HEK293 (cell line): Measurements from ENCODE around the gene SDC3.

Experiments
- CTCF ChIA-PET: fragments of 350-600 bp; formaldehyde crosslinking; extraction: SDS; loops from one replicate; lab custom pipeline; 2021; ENCODE audit warnings: antibody characterized with exemption; lab: Yijun Ruan, JAX
- POLR2A ChIA-PET: fragments of 300-600 bp; formaldehyde crosslinking; extraction: SDS; loops from one replicate; lab custom pipeline; 2020; ENCODE audit warnings: antibody characterized with exemption, inconsistent platforms; lab: Yijun Ruan, JAX
- H3K27ac ChIP-seq: fragments of 200-500 bp; sonication (Bioruptor generic); 2 replicates; pipeline ENCODE4 v1.5.1; 2014; ENCODE audit warnings: low read depth, low read length, control low read depth, inconsistent platforms; ENCODE audit errors: extremely low read depth
- H3K36me3 ChIP-seq, 2 experiments: fragments of 200-500 bp in 1 of 2; sonication (Bioruptor generic) in 1 of 2; 1 replicate in 1 of 2; 2 replicates in 1 of 2; pipeline ENCODE4 v1.5.1; 2014 to 2017; ENCODE audit warnings: inconsistent platforms in 2 of 2, low read length in 2 of 2; ENCODE audit not compliant: control insufficient read depth in 2 of 2, insufficient read depth in 1 of 2
- H3K4me1 ChIP-seq: fragments of 200-500 bp; sonication (Bioruptor generic); 2 replicates; pipeline ENCODE4 v1.5.1; 2014; ENCODE audit warnings: mild to moderate bottlenecking, low read length, inconsistent platforms; ENCODE audit not compliant: control insufficient read depth, insufficient read depth
- H3K4me3 ChIP-seq: 2 replicates; pipeline ENCODE4 v1.5.1; 2011; ENCODE audit warnings: low read depth, mild to moderate bottlenecking, control low read depth, low read length, moderate library complexity
- H3K9me3 ChIP-seq: fragments of 200-500 bp; sonication (Bioruptor generic); 2 replicates; pipeline ENCODE4 v1.5.1; 2014; ENCODE audit warnings: low read depth, low read length, inconsistent platforms; ENCODE audit not compliant: control insufficient read depth, insufficient read depth
- AEBP2 ChIP-seq: fragments of 450-650 bp; formaldehyde crosslinking; IDR thresholded peaks from 2 replicates; pipeline ENCODE4 v1.5.1; 2016; ENCODE audit warnings: missing biosample characterization, missing genetic modification characterization, borderline replicate concordance
- BCL11B ChIP-seq: fragments of 450-650 bp; formaldehyde crosslinking; IDR thresholded peaks from 2 replicates; pipeline ENCODE4 v1.5.1; 2016; ENCODE audit warnings: low read depth, missing biosample characterization, missing genetic modification characterization
- EGR2 ChIP-seq: fragments of 450-650 bp; formaldehyde crosslinking; IDR thresholded peaks from 2 replicates; pipeline ENCODE4 v1.5.1; 2016; ENCODE audit warnings: low read depth, missing biosample characterization, missing genetic modification characterization
- HIC1 ChIP-seq: fragments of 450-650 bp; formaldehyde crosslinking; IDR thresholded peaks from 2 replicates; pipeline ENCODE4 v1.5.1; 2016; ENCODE audit warnings: missing biosample characterization, missing genetic modification characterization
- PBX3 ChIP-seq: sonication (generic); formaldehyde crosslinking; IDR thresholded peaks from 2 replicates; pipeline ENCODE4 v1.8.1; 2022; ENCODE audit warnings: mild to moderate bottlenecking, moderate library complexity, missing genetic modification reagents
- SP3 ChIP-seq: fragments of 450-650 bp; formaldehyde crosslinking; IDR thresholded peaks from 2 replicates; pipeline ENCODE4 v1.5.1; 2016; ENCODE audit warnings: missing biosample characterization, missing genetic modification characterization
- ZBTB1 ChIP-seq: fragments of 450-650 bp; formaldehyde crosslinking; IDR thresholded peaks from 2 replicates; pipeline ENCODE4 v1.5.1; 2016; ENCODE audit warnings: missing biosample characterization, missing genetic modification characterization
- ZBTB10 ChIP-seq: fragments of 450-650 bp; formaldehyde crosslinking; IDR thresholded peaks from 2 replicates; pipeline ENCODE4 v1.5.1; 2016; ENCODE audit warnings: missing biosample characterization, missing genetic modification characterization
- ZBTB48 ChIP-seq: fragments of 450-650 bp; formaldehyde crosslinking; IDR thresholded peaks from 2 replicates; pipeline ENCODE4 v1.5.1; 2016; ENCODE audit warnings: missing biosample characterization, missing genetic modification characterization
- ZBTB6 ChIP-seq: fragments of 450-650 bp; formaldehyde crosslinking; IDR thresholded peaks from 2 replicates; pipeline ENCODE4 v1.5.1; 2017; ENCODE audit warnings: missing biosample characterization, missing genetic modification characterization
- ZNF10 ChIP-seq: fragments of 450-650 bp; formaldehyde crosslinking; IDR thresholded peaks from 2 replicates; pipeline ENCODE4 v1.5.1; 2017; ENCODE audit warnings: missing biosample characterization, missing genetic modification characterization
- ZNF112 ChIP-seq: fragments of 450-650 bp; formaldehyde crosslinking; IDR thresholded peaks from 2 replicates; pipeline ENCODE4 v1.5.0; 2017; ENCODE audit warnings: missing biosample characterization, missing genetic modification characterization
- ZNF140 ChIP-seq: fragments of 450-650 bp; formaldehyde crosslinking; IDR thresholded peaks from 2 replicates; pipeline ENCODE4 v1.5.1; 2016; ENCODE audit warnings: missing biosample characterization, missing genetic modification characterization
- ZNF223 ChIP-seq: fragments of 450-650 bp; formaldehyde crosslinking; IDR thresholded peaks from 2 replicates; pipeline ENCODE4 v1.5.1; 2016; ENCODE audit warnings: missing biosample characterization, missing genetic modification characterization
- ZNF23 ChIP-seq: fragments of 450-650 bp; formaldehyde crosslinking; IDR thresholded peaks from 2 replicates; pipeline ENCODE4 v1.5.1; 2016; ENCODE audit warnings: missing biosample characterization, missing genetic modification characterization, borderline replicate concordance
- ZNF354C ChIP-seq: fragments of 450-650 bp; formaldehyde crosslinking; IDR thresholded peaks from 2 replicates; pipeline ENCODE4 v1.5.1; 2016; ENCODE audit warnings: missing biosample characterization, missing genetic modification characterization, low read depth, borderline replicate concordance
- ZNF362 ChIP-seq: fragments of 450-650 bp; formaldehyde crosslinking; IDR thresholded peaks from 2 replicates; pipeline ENCODE4 v1.5.1; 2016; ENCODE audit warnings: missing biosample characterization, missing genetic modification characterization
- ZNF398 ChIP-seq: fragments of 450-650 bp; formaldehyde crosslinking; IDR thresholded peaks from 2 replicates; pipeline ENCODE4 v1.5.1; 2017; ENCODE audit warnings: missing biosample characterization, missing genetic modification characterization
- ZNF510 ChIP-seq: fragments of 450-650 bp; formaldehyde crosslinking; IDR thresholded peaks from 2 replicates; pipeline ENCODE4 v1.5.1; 2018; ENCODE audit warnings: mild to moderate bottlenecking, missing genetic modification characterization, missing biosample characterization; ENCODE audit not compliant: insufficient replicate concordance
- ZNF514 ChIP-seq: fragments of 450-650 bp; formaldehyde crosslinking; IDR thresholded peaks from 2 replicates; pipeline ENCODE4 v1.5.1; 2016; ENCODE audit warnings: missing biosample characterization, missing genetic modification characterization
- ZNF701 ChIP-seq: fragments of 450-650 bp; formaldehyde crosslinking; IDR thresholded peaks from 2 replicates; pipeline ENCODE4 v1.5.1; 2016; ENCODE audit warnings: missing biosample characterization, missing genetic modification characterization
- ZSCAN16 ChIP-seq: fragments of 450-650 bp; formaldehyde crosslinking; IDR thresholded peaks from 2 replicates; pipeline ENCODE4 v1.5.1; 2016; ENCODE audit warnings: missing biosample characterization, missing genetic modification characterization
- ZXDB ChIP-seq: fragments of 450-650 bp; formaldehyde crosslinking; IDR thresholded peaks from 2 replicates; pipeline ENCODE4 v1.5.1; 2016; ENCODE audit warnings: missing biosample characterization, missing genetic modification characterization

SDC3 gene

GRCh38 chr1:30880678-30881318 lies 27.8 kb downstream of the SDC3 start:
- TF ChIP-seq SP3 (tag by site-specific recombination) (no peak), ZBTB1 (tag by site-specific recombination) (no peak), ZXDB (tag by site-specific recombination) (no peak), ZNF701 (no peak), ZNF398 (tag by site-specific recombination) (peak; percentile 30; the same call in 1 of the 2 replicates), ZNF223 (tag by site-specific recombination) (0 out of 2 replicates have a peak, but pooled peaks have one; percentile 44), HIC1 (no peak), ZNF140 (tag by site-specific recombination) (no peak), EGR2 (tag by site-specific recombination) (peak; percentile 29; the same call in 1 of the 2 replicates), ZBTB6 (no peak), ZNF10 (tag by site-specific recombination) (no peak), ZNF510 (tag by site-specific recombination) (no peak), ZNF112 (tag by site-specific recombination) (no peak), AEBP2 (tag by site-specific recombination) (no peak), ZNF362 (no peak), BCL11B (no peak), ZNF514 (no peak), ZBTB48 (tag by site-specific recombination) (0 out of 2 replicates have a peak, but pooled peaks have one; percentile 33), PBX3 (no peak), ZNF354C (tag by site-specific recombination) (no peak), ZSCAN16 (tag by site-specific recombination) (no peak), ZBTB10 (tag by site-specific recombination) (no peak), ZNF23 (tag by site-specific recombination) (no peak)
- Histone ChIP-seq H3K9me3 (no peaks in the 10 kb centered on the region), H3K27ac (no peak overlapping the region), H3K4me1 (peaks cover 8% of the 10 kb centered on the region), H3K36me3 (peaks cover 0 to 3% of the 10 kb centered on the region in 2 experiments; a peak in 1 of 3 replicates), H3K4me3 (no peak overlapping the region)
- ChIA-PET POLR2A (interaction anchor here (1.6 kb wide), 1 partner anchor 14 kb away, joined by 3 read pairs; no protein-coding TSS in a partner anchor), CTCF (interaction anchor here (0.6 kb wide), 1 partner anchor 31 kb away, joined by 4 read pairs; no protein-coding TSS in a partner anchor)
